ENCODE measurements around the gene AK2.

- TF ChIP-seq, protein P1, sequence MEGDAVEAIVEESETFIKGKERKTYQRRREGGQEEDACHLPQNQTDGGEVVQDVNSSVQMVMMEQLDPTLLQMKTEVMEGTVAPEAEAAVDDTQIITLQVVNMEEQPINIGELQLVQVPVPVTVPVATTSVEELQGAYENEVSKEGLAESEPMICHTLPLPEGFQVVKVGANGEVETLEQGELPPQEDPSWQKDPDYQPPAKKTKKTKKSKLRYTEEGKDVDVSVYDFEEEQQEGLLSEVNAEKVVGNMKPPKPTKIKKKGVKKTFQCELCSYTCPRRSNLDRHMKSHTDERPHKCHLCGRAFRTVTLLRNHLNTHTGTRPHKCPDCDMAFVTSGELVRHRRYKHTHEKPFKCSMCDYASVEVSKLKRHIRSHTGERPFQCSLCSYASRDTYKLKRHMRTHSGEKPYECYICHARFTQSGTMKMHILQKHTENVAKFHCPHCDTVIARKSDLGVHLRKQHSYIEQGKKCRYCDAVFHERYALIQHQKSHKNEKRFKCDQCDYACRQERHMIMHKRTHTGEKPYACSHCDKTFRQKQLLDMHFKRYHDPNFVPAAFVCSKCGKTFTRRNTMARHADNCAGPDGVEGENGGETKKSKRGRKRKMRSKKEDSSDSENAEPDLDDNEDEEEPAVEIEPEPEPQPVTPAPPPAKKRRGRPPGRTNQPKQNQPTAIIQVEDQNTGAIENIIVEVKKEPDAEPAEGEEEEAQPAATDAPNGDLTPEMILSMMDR (IDR thresholded peaks at IDR 0.05): no peak
- TF ChIP-seq POLR2A (IDR thresholded peaks at IDR 0.05): no peak
- TF ChIP-seq POLR2AphosphoS5 (IDR thresholded peaks at IDR 0.05): no peak
Observed at GRCh38 chr1:33032126-33032869, 4.4 kb downstream of the AK2 start.
